Astrocyte (in vitro differentiated cells and primary cell): ENCODE results near the gene CHD5.

Source experiments
- EZH2 ChIP-seq: IDR thresholded peaks from 2 replicates; pipeline ENCODE4 v1.6.1; 2012; ENCODE audit warnings: mild to moderate bottlenecking, low read length, inconsistent platforms; ENCODE audit not compliant: insufficient read depth
- TF ChIP-seq, protein P1 (sequence below): IDR thresholded peaks from 2 replicates; pipeline ENCODE4 v1.5.1; 2011; ENCODE audit warnings: low read depth, mild to moderate bottlenecking, inconsistent platforms, low read length, moderate library complexity; ENCODE audit not compliant: insufficient read depth

DNA sequence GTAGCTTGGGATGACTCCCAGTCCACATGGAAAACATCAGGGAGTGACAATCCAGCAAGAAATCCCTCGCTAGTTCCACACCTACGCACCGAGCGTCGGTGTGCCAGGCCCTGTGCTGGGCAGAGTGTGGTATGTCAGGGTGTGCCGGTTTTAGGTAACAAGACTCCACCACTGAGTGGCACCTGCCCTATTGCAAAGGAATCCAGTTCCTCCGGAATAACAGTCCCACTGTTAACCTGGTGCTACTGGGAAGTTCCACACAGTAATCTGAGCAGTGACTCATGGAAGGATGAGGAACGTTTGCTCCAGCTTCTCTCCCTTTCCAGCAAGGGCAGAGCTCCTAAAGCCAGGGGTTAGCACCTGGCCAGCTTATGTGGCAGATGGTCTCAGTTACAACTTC, 40.1 kb upstream of the CHD5 start:
- TF ChIP-seq, protein P1, sequence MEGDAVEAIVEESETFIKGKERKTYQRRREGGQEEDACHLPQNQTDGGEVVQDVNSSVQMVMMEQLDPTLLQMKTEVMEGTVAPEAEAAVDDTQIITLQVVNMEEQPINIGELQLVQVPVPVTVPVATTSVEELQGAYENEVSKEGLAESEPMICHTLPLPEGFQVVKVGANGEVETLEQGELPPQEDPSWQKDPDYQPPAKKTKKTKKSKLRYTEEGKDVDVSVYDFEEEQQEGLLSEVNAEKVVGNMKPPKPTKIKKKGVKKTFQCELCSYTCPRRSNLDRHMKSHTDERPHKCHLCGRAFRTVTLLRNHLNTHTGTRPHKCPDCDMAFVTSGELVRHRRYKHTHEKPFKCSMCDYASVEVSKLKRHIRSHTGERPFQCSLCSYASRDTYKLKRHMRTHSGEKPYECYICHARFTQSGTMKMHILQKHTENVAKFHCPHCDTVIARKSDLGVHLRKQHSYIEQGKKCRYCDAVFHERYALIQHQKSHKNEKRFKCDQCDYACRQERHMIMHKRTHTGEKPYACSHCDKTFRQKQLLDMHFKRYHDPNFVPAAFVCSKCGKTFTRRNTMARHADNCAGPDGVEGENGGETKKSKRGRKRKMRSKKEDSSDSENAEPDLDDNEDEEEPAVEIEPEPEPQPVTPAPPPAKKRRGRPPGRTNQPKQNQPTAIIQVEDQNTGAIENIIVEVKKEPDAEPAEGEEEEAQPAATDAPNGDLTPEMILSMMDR = no peak
- no peak for TF ChIP-seq EZH2
